ENCODE measurements around the gene CNOT3. TPM values are rescaled to one million over a fixed set of nuclear protein-coding genes. Genes with fewer than 3 reads are reported as not detected.
A peak's percentile ranks its signal among the peaks of the same experiment; 100 is the strongest.

The CNOT3 gene
- total and polyA plus RNA-seq, 9 of the 15 experiments (the other 6 are each of a cell fraction or from before 2014, with no cell fraction given), result 0.27 to 60.4 (median 9.9) TPM

- no peak for TF ChIP-seq ETV1 (tag; conservative IDR thresholded peaks at IDR 0.05; ENCODE audit: low read depth)
- TF ChIP-seq ZC3H8 (IDR thresholded peaks at IDR 0.05), result peak; percentile 47; the same call in 1 of the 2 replicates
- peak; percentile 87 for TF ChIP-seq ELF4 (CRISPR knock-in tag; IDR thresholded peaks at IDR 0.05)
- TF ChIP-seq ZNF518B (CRISPR knock-in tag; IDR thresholded peaks at IDR 0.05), result no peak
- TF ChIP-seq CHD1 (IDR thresholded peaks at IDR 0.05; ENCODE audit: low read length), result no peak
- TF ChIP-seq EWSR1 (IDR thresholded peaks at IDR 0.05; ENCODE audit: borderline replicate concordance, low read depth, partially characterized antibody), result no peak
- no peak for TF ChIP-seq RBM22 (IDR thresholded peaks at IDR 0.05; ENCODE audit: low read depth, low read length, poor library complexity, severe bottlenecking)
- no peak for TF ChIP-seq PHF8 (IDR thresholded peaks at IDR 0.05; ENCODE audit: borderline replicate concordance, low read length)
- 0 out of 2 replicates have a peak, but pooled peaks have one; percentile 10 for TF ChIP-seq ZBTB7A (IDR thresholded peaks at IDR 0.05; ENCODE audit: borderline replicate concordance, control insufficient read depth, low read depth, low read length)
- peak; percentile 46; the same call in 1 of the 2 replicates for TF ChIP-seq VEZF1 (CRISPR knock-in tag; IDR thresholded peaks at IDR 0.05)
- TF ChIP-seq CTBP1 (IDR thresholded peaks at IDR 0.05; ENCODE audit: borderline replicate concordance), result 0 out of 2 replicates have a peak, but pooled peaks have one; percentile 41
- TF ChIP-seq FOXO4 (CRISPR knock-in tag; IDR thresholded peaks at IDR 0.05), result no peak
- TF ChIP-seq TAF9B (IDR thresholded peaks at IDR 0.05; ENCODE audit: partially characterized antibody), result no peak
- TF ChIP-seq RBM14 (IDR thresholded peaks at IDR 0.05; ENCODE audit: borderline replicate concordance, insufficient read depth, low read depth, low read length), result no peak
- TF ChIP-seq ZEB2 (IDR thresholded peaks at IDR 0.05), result peak; percentile 72; the same call in 1 of the 2 replicates
- TF ChIP-seq ZNF449 (CRISPR knock-in tag; IDR thresholded peaks at IDR 0.05), result no peak
- TF ChIP-seq PHF20 (IDR thresholded peaks at IDR 0.05; ENCODE audit: partially characterized antibody), result peak; percentile 15
- peak; percentile 70 for TF ChIP-seq ESRRA (IDR thresholded peaks at IDR 0.05; ENCODE audit: borderline replicate concordance, low read depth)
- no peak for TF ChIP-seq POLR2H (tag; IDR thresholded peaks at IDR 0.05; ENCODE audit: low read depth)
- TF ChIP-seq SMARCA4 (IDR thresholded peaks at IDR 0.05), result peak; percentile 58; the same call in 1 of the 2 replicates
Observed at GRCh38 chr19:54096617-54097106, 40.9 kb upstream of the CNOT3 start (continued).

Measured in K562 (cell line).